HG03103 (cell line): ENCODE measurements around the gene RELA.
A peak's percentile ranks its signal among the peaks of the same experiment; 100 is the strongest.

ENCODE experiments used
- ATAC-seq: cut with Tn5 transposase; IDR thresholded peaks from one replicate; pipeline ENCODE4 v1.9.1; 2021; ENCODE audit warnings: low read depth; ENCODE audit not compliant: unreplicated experiment

RELA gene

GRCh38 chr11:65616575-65617001 is 46.1 kb downstream of the RELA start:
- no peak for ATAC-seq

- peak; percentile 1 for ATAC-seq
Observed at GRCh38 chr11:65615950-65616574, 46.7 kb downstream of the RELA start.

DNA sequence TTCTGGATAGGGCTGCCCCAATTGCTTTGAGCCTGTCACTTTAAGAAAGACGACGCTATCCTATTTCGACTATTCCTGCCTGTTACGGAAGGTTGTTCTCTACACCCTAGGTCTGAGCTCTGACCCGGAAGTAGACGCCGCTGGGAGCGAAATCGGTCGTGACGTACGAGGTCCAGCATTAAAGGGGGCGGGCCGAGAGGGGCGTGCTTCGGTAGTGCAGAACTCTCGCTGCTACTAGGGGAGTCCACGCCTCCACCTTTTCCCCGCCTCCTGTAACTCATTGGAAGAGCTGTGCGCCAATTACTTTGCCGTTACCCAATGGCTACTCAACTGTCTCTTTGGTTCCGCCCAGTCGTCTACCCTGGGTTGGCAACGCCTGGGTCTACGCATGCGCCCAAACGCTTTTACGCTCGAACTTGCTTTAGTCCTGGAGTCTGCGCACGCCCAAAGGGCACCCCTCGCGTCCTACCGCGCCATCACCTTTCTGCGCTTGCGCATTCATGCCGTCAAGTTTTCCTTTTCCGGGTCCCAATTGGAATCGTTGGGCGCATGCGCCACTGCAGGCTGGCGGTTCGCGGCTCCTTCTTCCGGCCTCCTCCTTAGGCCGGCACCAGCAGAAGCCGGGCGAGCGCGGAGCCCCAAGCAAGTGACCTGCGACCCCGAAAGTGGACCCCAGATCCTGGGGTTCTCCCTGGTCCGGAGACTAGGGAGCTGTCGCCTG is 47.3 kb downstream of the RELA start, which contains the start of gene PCNX3:
TSS of gene PCNX3 (plus strand) at position 548 of the 721 bp plus-strand sequence. CDS start 536 bp downstream, outside the sequence.
- peak; percentile 75 for ATAC-seq

GRCh38 chr11:65613091-65613928 is 49.4 kb downstream of the RELA start:
- ATAC-seq, result no peak

GRCh38 chr11:65612691-65613090 is 50.0 kb downstream of the RELA start:
- no peak for ATAC-seq

DNA sequence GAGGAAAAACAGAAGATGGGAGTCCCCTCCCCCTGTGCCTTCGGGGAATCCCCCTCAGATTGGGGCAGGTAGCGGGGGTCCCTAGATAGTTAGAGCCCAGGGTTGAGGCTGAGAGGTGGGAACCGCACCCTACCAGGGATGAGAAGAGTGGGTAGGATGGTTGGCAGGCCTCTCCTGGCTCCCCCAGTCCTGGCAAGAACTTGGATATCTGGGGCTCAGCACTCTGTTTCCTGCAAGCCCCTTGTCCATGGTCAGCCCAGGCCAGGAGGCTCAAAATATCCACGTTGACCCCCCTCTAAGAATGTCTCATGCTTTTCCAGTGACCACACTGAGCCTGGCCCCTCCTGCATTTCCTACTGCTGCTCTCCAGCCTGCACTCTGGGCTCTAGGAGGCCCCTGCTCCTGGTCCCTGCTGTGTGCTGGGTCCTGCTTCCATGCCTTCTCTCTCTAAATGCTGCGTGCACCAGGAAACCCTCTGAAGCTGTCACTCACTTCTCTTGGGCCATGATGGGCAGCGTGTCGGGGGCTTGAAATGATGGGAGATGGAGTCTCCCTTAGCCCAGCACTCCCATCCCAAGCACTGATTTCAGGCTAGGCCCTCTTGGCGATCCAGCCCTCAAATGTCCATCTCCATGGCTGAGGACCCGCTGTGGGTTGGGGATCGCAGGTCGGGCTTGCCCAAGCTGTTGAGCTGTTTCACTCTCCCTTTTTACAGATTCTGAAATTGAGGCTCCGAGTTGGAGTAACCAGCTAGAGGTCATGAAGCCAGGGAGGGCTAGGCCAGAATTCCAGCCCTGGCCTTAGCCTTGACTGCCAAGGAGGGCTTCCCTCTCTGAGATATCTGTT is 50.7 kb downstream of the RELA start:
- no peak for ATAC-seq

DNA sequence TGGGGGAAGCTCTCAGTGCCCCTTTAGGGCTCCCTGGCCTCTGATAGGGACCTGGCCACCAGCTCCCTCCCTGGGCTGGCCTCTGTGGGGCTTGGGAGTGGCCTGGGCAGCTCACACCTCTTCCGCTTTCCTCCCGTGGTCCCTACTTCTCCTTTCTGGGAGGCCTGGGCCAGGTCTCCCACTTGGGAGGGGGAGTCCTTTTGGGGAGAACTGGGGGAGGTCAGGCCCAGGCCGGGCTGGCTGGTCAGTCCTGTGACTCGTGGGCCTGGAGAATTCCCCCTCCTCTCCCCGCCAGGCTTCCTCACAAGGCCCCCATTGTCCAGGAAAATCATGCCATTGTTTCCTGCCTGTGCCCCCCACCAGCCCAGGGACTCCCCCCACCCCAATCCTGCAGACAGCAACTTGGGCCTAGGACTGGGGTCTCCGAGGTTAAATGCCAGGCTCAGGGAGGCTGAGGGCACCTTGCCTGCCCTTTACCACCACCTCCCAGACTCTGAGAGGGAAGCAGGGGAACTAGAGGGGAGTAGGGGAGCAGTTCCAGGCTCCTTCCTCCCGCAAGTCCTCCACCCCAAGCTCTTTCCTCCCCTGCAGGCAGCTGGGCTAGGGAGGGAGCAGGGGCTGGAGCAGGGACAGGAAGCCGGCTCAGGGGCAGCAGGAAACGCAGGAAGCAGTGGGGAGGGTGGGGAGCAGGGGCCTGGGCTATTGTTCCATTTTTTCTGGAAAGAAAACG is 51.5 kb downstream of the RELA start:
- ATAC-seq, result no peak

DNA sequence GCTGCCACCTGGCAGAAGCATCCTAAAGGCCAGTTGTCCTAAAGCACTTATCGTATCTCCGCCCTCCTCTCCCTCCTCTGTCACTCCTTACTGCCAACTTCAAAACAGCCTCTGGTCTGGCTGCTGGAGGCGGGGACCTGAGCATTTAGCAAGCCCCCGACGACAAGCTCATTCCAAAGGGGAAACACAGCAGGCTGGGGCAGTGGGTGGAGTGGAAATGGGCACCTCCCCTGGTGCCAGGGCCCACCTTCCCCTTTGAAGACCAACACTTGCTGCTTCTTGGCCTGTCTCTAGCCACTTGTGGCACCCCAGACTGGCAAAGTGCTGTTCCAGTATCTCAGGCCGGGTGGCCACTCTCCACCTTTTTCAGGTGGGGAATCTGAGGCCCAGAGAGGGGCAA is 52.3 kb downstream of the RELA start:
- ATAC-seq, result no peak

DNA sequence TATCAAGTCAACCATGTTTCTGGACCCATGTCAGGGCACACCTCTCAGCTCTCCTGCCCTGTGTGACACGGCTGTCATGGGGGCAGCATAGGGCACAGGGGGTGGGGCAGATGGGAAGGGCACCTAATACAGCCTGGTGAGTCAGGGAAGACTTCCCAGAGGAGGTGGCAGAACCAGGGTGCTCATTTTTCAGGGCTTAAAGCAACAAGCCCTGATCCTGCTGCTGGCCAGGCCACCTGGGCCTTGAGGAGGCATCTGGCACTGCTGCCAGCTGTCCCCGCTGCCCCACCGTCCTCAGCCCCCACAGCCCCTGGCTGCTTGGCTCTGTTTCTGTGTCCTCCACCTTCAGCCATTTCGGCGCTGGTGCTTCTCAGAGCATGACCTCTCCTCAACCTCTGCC is 53.1 kb downstream of the RELA start:
- no peak for ATAC-seq

GRCh38 chr11:65609229-65609628 is 53.5 kb downstream of the RELA start:
- ATAC-seq, result no peak

- ATAC-seq, result no peak
Observed at GRCh38 chr11:65607614-65608426, 54.9 kb downstream of the RELA start.

DNA sequence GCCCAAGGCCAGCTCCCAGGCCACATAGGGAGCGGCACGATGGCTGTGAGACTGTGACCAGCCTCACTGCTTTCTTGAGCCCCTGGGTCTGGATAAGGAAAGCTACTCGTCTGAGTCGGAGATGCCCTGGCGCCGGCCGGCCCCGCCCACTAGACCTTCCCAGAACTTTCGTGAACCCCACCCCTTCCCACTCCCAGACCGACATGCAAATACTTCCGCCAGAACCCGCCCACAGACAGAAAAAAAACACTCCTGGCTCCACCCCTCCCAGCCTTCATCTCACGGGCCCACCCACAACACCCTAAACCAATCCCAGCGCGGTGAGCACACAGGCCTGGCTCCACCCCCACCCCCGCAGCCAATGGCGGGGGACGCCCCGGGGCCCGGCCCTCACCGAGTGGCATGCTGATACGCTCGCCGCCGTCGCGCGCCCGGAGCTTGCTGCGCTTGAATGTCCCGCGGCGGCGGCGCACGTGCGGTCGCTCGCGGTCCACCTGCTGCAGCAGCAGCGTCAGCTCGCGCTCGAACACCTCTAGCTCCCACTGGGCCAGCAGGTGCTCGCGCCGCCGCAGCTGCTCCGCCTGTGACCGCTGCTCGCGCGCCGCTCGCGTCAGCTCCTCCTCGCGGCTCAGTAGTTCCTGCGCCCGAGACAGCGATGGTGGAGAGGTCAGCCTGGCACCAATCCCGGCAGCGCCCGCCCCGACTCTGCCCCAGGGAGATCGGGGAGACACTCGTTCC is 55.7 kb downstream of the RELA start:
- no peak for ATAC-seq

DNA sequence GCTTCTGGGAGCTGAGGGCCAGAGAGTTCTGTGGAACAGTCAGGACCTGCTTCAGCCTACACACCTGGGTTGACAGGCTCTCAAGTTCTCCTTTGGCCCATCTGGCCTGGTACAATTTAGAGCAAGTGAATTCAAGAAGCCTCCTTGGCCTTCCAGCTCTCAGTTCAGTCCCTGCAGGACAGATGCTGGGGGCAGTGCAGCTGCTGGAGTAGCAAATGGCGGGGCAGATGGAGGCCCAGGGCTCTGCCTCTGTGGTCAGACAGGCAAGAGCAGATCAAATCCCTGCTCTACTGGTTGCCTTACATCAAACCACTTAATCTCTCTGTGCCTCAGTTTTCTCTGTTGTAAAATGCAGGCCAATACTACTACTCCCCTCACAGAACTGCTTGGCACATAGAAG is 58.5 kb downstream of the RELA start:
- ATAC-seq, result no peak
